Muscle of leg (tissue), 11 donors: Measurements from ENCODE around the gene DGKG. TPM values are rescaled to one million over a fixed set of nuclear protein-coding genes. Genes with fewer than 3 reads are reported as not detected.

Source experiments
- DNase-seq: peaks from one replicate; pipeline ENCODE4 v3.0.0; 2013
- H3K27ac ChIP-seq: one replicate; pipeline ENCODE4 v1.5.1; 2013; ENCODE audit warnings: mild to moderate bottlenecking, low read length, control low read depth
- H3K27me3 ChIP-seq: one replicate; pipeline ENCODE4 v1.6.1; 2013; ENCODE audit warnings: low read length; ENCODE audit not compliant: control insufficient read depth, insufficient read depth
- H3K36me3 ChIP-seq: one replicate; pipeline ENCODE4 v1.6.1; 2013; ENCODE audit warnings: low read length; ENCODE audit not compliant: control insufficient read depth, insufficient read depth
- H3K4me1 ChIP-seq: one replicate; pipeline ENCODE4 v1.6.1; 2013; ENCODE audit warnings: low read length; ENCODE audit not compliant: control insufficient read depth, insufficient read depth
- H3K4me3 ChIP-seq: one replicate; pipeline ENCODE4 v1.5.1; 2013; ENCODE audit warnings: low read length, control low read depth
- H3K9me3 ChIP-seq: replicated peaks from 2 replicates; pipeline ENCODE4 v1.6.1; 2013; ENCODE audit warnings: low read depth, low read length; ENCODE audit not compliant: control insufficient read depth
- WGBS: methylation state at CpG from one replicate; pipeline ENCODE4 v1.1.5; 2013; ENCODE audit warnings: missing lambda C conversion rate; ENCODE audit not compliant: insufficient coverage; 5-methylcytosine and 5-hydroxymethylcytosine counted together
- polyA plus RNA-seq, 8 donors: library from polyadenylated mRNA; unstranded; fragments of 120-200 nt; gene quantifications; one replicate each; pipeline versions ENCODE4 v1.2.1 to v1.2.3, GENCODE V29; 2013; ENCODE audit warnings: inconsistent platforms in 1 of 8, low replicate concordance in 1 of 8; ENCODE audit not compliant: insufficient read length in 8 of 8, insufficient read depth in 1 of 8
- total RNA-seq: library from RNA; stranded (reverse); fragments of 120-200 nt; gene quantifications from one replicate; pipeline ENCODE4 v1.2.4, GENCODE V29; 2013

DGKG gene
- total and polyA plus RNA-seq, 9 donors = 0.83 to 2.0 (median 1.6) TPM

GRCh38 chr3:186260726-186261125, 101.3 kb downstream of the DGKG start:
- Histone ChIP-seq H3K27me3 (peaks cover 6% of the 10 kb centered on the region), H3K36me3 (no peaks in the 10 kb centered on the region)
- no CpG with 5 or more reads among the region's 4 CpGs for WGBS

GRCh38 chr3:186259612-186260383, 102.2 kb downstream of the DGKG start:
- H3K27ac ChIP-seq = no peak overlapping the region
- WGBS = 23% methylated on average over 12 of the region's 15 CpGs
- DNase-seq = peak; percentile 38
- H3K27me3 ChIP-seq = peaks cover 6% of the 10 kb centered on the region
- H3K4me1 ChIP-seq = peaks cover 2% of the 10 kb centered on the region
- H3K9me3 ChIP-seq = no peaks in the 10 kb centered on the region
- H3K36me3 ChIP-seq = no peaks in the 10 kb centered on the region
- H3K4me3 ChIP-seq = no peak overlapping the region

More at GRCh38 chr3:186260726-186261125, 101.3 kb downstream of the DGKG start:
- H3K4me3 ChIP-seq = no peak overlapping the region
- peaks cover 2% of the 10 kb centered on the region for H3K4me1 ChIP-seq
- DNase-seq = no peak
- H3K27ac ChIP-seq = no peak overlapping the region
- H3K9me3 ChIP-seq = no peaks in the 10 kb centered on the region

- no peaks in the 10 kb centered on the region for H3K9me3 ChIP-seq
- DNase-seq = no peak
- H3K27me3 ChIP-seq = peaks cover 6% of the 10 kb centered on the region
- H3K4me3 ChIP-seq = no peak overlapping the region
- 36% methylated on average over 11 of the region's 12 CpGs for WGBS
- H3K27ac ChIP-seq = no peak overlapping the region
- H3K36me3 ChIP-seq = no peaks in the 10 kb centered on the region
- H3K4me1 ChIP-seq = peaks cover 2% of the 10 kb centered on the region
Measured at GRCh38 chr3:186258968-186259367, 103.1 kb downstream of the DGKG start.

GRCh38 chr3:186257866-186258265, 104.2 kb downstream of the DGKG start:
- peaks cover 6% of the 10 kb centered on the region for H3K27me3 ChIP-seq
- 67% methylated on average over 4 of the region's 6 CpGs for WGBS
- H3K4me1 ChIP-seq = peaks cover 2% of the 10 kb centered on the region
- H3K9me3 ChIP-seq = no peaks in the 10 kb centered on the region
- no peaks in the 10 kb centered on the region for H3K36me3 ChIP-seq
- no peak overlapping the region for H3K4me3 ChIP-seq
- DNase-seq = no peak
- H3K27ac ChIP-seq = no peak overlapping the region

- peaks cover 8% of the 10 kb centered on the region for H3K4me1 ChIP-seq
- H3K27ac ChIP-seq = no peak overlapping the region
- no peak overlapping the region for H3K4me3 ChIP-seq
- H3K36me3 ChIP-seq = no peaks in the 10 kb centered on the region
- DNase-seq = no peak
- 71% methylated on average over 11 of the region's 19 CpGs for WGBS
- peaks cover 4% of the 10 kb centered on the region for H3K27me3 ChIP-seq
- H3K9me3 ChIP-seq = no peaks in the 10 kb centered on the region
Measured at GRCh38 chr3:186255703-186256331, 106.2 kb downstream of the DGKG start.

GRCh38 chr3:186254676-186255650, 107.1 kb downstream of the DGKG start:
- DNase-seq = peak; percentile 50
- no peak overlapping the region for H3K4me3 ChIP-seq
- 69% methylated on average over 14 of the region's 17 CpGs for WGBS
- H3K27me3 ChIP-seq = peaks cover 4% of the 10 kb centered on the region
- H3K36me3 ChIP-seq = no peaks in the 10 kb centered on the region
- H3K4me1 ChIP-seq = peaks cover 8% of the 10 kb centered on the region
- no peaks in the 10 kb centered on the region for H3K9me3 ChIP-seq
- no peak overlapping the region for H3K27ac ChIP-seq

- H3K27me3 ChIP-seq = peaks cover 4% of the 10 kb centered on the region
- WGBS = 61% methylated on average over 6 of the region's 8 CpGs
- H3K4me1 ChIP-seq = peaks cover 8% of the 10 kb centered on the region
- no peak overlapping the region for H3K4me3 ChIP-seq
- H3K27ac ChIP-seq = no peak overlapping the region
- no peaks in the 10 kb centered on the region for H3K36me3 ChIP-seq
- no peaks in the 10 kb centered on the region for H3K9me3 ChIP-seq
- peak; percentile 47 for DNase-seq
Measured at GRCh38 chr3:186251948-186252619, 110.0 kb downstream of the DGKG start.

GRCh38 chr3:186248850-186249249, 113.2 kb downstream of the DGKG start:
- Histone ChIP-seq H3K36me3 (no peaks in the 10 kb centered on the region), H3K27me3 (peaks cover 2% of the 10 kb centered on the region), H3K4me3 (no peak overlapping the region), H3K9me3 (no peaks in the 10 kb centered on the region), H3K4me1 (peaks cover 6% of the 10 kb centered on the region), H3K27ac (no peak overlapping the region)
- DNase-seq = no peak
- WGBS = 76% methylated on average over 5 of the region's 7 CpGs

GRCh38 chr3:186247821-186248814, 113.9 kb downstream of the DGKG start:
- no peaks in the 10 kb centered on the region for H3K36me3 ChIP-seq
- WGBS = 62% methylated on average over 5 of the region's 5 CpGs
- H3K4me1 ChIP-seq = peaks cover 6% of the 10 kb centered on the region
- no peak overlapping the region for H3K27ac ChIP-seq
- peak; percentile 43 for DNase-seq
- H3K9me3 ChIP-seq = no peaks in the 10 kb centered on the region
- H3K4me3 ChIP-seq = no peak overlapping the region
- peaks cover 2% of the 10 kb centered on the region for H3K27me3 ChIP-seq
